Measurements from ENCODE around the gene ATRX.

GRCh38 chrX:77679144-77679543 lies 106.9 kb downstream of the ATRX start:
- no peak for TF ChIP-seq CTCF (IDR thresholded peaks at IDR 0.05)
- no peak for TF ChIP-seq EP300 (IDR thresholded peaks at IDR 0.05)

All from ovary (tissue), 3 donors.